Measurements from ENCODE around the gene VWCE. TPM values are rescaled to one million over a fixed set of nuclear protein-coding genes. Genes with fewer than 3 reads are reported as not detected.

The VWCE gene
- total RNA-seq, 1 donor from 2014 or later, result 27.3 TPM

DNA sequence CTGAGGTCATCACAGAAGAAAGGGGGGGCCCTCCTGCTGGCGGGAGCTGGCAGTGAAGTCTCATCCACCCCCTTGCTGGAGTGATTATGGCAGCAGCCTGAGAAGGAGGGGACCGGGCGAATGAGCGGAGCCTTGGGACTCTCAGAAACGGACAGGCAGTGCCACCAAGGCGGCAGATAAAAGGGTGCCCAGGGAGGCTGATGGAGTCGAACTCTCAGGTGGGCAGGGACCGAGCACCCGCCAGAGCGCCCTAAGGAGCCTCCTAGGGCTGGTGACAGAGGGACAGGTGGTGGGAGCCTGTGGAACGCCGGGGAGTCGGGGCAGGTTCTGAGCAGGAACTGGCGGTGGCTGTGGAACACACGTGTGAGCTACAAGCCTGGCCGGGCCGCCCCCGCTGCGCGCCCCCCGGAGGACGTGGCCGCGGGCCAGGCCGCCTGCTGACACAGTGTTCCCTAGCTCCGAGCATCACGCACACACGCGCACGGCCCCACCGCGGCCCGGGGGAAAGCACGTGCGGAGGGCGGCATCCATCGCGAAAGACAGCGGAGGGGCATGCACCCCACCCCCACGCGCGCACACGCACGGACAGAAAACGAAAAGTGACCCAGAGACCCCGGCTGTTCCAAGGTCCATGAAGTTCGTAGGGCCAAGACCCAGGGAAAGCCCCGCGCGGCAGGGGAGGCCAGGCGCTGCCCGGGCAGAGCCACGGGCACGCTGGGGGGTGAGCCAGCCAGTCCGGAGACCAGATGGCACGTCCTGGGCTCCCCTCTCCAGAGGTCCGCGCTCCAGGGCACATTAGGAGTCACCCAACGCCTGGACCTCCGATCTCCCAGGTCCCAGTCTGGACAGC lies 1.0 kb downstream of the VWCE start:
- TF ChIP-seq, protein P1, sequence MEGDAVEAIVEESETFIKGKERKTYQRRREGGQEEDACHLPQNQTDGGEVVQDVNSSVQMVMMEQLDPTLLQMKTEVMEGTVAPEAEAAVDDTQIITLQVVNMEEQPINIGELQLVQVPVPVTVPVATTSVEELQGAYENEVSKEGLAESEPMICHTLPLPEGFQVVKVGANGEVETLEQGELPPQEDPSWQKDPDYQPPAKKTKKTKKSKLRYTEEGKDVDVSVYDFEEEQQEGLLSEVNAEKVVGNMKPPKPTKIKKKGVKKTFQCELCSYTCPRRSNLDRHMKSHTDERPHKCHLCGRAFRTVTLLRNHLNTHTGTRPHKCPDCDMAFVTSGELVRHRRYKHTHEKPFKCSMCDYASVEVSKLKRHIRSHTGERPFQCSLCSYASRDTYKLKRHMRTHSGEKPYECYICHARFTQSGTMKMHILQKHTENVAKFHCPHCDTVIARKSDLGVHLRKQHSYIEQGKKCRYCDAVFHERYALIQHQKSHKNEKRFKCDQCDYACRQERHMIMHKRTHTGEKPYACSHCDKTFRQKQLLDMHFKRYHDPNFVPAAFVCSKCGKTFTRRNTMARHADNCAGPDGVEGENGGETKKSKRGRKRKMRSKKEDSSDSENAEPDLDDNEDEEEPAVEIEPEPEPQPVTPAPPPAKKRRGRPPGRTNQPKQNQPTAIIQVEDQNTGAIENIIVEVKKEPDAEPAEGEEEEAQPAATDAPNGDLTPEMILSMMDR (IDR thresholded peaks at IDR 0.05; ENCODE audit: partially characterized antibody, unreplicated experiment), result no peak
- peaks cover 19% of the 10 kb centered on the region for H3K27me3 Mint-ChIP-seq (ENCODE audit: unreplicated experiment)
- peak overlapping the region; percentile 88 for H3K27ac Mint-ChIP-seq (ENCODE audit: unreplicated experiment)
- peaks cover 11% of the 10 kb centered on the region for H3K9me3 Mint-ChIP-seq (ENCODE audit: unreplicated experiment)
- peak overlapping the region; percentile 93 for H3K4me3 Mint-ChIP-seq (ENCODE audit: unreplicated experiment)
- H3K36me3 Mint-ChIP-seq (ENCODE audit: unreplicated experiment), result no peaks in the 10 kb centered on the region
- H3K4me1 Mint-ChIP-seq (ENCODE audit: low read depth, unreplicated experiment), result peaks cover 8% of the 10 kb centered on the region
- peak; percentile 67 for DNase-seq

DNA sequence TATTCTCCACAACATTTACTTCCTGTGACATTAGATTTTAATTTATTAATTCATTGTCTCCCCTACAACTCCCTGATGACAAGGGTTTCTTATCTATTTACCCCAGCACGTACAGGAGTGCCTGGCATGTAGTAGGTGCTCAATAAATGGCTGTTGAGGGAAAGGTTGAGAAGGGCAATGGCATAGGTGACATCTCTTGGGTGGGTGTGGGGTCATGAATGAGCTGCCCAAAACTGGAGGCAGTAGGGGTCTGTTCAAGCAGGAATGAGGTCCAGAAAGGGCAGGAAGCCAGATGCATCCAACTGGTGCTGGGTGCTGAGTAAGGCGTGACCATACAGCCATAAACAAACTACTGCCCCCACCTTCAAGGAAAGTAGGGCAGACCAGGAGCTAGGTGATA lies 2.8 kb downstream of the VWCE start:
- peaks cover 8% of the 10 kb centered on the region for H3K4me1 Mint-ChIP-seq (ENCODE audit: low read depth, unreplicated experiment)
- no peak overlapping the region for H3K27ac Mint-ChIP-seq (ENCODE audit: unreplicated experiment)
- H3K36me3 Mint-ChIP-seq (ENCODE audit: unreplicated experiment), result no peaks in the 10 kb centered on the region
- TF ChIP-seq, protein P1 (IDR thresholded peaks at IDR 0.05; ENCODE audit: partially characterized antibody, unreplicated experiment), result no peak
- DNase-seq, result no peak
- peaks cover 13% of the 10 kb centered on the region for H3K9me3 Mint-ChIP-seq (ENCODE audit: unreplicated experiment)
- H3K4me3 Mint-ChIP-seq (ENCODE audit: unreplicated experiment), result peak overlapping the region; percentile 64
- H3K27me3 Mint-ChIP-seq (ENCODE audit: unreplicated experiment), result peaks cover 19% of the 10 kb centered on the region

DNA sequence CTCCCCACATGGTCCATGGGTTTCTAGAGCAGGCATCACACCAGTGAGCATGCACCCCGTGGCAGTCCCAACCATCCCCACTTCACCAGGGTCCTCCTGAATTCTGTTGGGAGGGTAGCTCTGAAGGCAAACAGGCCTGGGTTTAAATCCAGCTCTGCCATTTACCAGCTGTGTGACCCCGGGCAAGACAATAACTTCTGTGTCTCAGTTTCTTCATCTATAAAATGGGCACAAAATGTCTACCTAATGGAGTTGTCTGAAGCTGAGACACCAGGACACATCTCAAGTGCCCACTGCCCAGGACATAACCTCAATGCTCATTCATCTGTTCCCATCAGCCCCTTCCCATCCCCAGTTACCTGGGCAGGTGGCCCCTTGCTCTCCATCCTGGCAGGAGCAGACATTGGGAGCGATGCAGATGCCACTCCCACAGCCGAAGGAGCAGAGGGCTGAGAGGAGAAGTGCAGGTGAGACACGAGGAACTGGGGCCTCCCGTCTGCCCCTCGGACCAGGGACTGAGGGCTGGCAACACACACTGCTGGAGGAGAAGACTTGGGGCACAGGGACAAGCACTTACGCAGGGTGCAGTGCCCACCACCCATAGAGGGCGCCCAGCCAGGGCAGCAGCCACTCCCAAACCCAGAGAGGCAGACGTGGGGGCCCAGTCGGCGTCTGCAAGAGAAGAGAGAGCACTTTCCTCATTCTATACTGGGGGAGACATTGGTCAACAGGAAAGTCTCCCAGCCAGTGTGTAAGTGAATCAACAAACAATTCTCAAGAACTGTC lies 4.0 kb downstream of the VWCE start:
- Mint-ChIP-seq H3K27ac (ENCODE audit: unreplicated experiment) (no peak overlapping the region), H3K36me3 (ENCODE audit: unreplicated experiment) (no peaks in the 10 kb centered on the region), H3K9me3 (ENCODE audit: unreplicated experiment) (peaks cover 13% of the 10 kb centered on the region), H3K4me3 (ENCODE audit: unreplicated experiment) (no peak overlapping the region), H3K27me3 (ENCODE audit: unreplicated experiment) (peaks cover 16% of the 10 kb centered on the region), H3K4me1 (ENCODE audit: low read depth, unreplicated experiment) (peaks cover 8% of the 10 kb centered on the region)
- TF ChIP-seq, protein P1 (IDR thresholded peaks at IDR 0.05; ENCODE audit: partially characterized antibody, unreplicated experiment), result no peak
- DNase-seq, result no peak

DNA sequence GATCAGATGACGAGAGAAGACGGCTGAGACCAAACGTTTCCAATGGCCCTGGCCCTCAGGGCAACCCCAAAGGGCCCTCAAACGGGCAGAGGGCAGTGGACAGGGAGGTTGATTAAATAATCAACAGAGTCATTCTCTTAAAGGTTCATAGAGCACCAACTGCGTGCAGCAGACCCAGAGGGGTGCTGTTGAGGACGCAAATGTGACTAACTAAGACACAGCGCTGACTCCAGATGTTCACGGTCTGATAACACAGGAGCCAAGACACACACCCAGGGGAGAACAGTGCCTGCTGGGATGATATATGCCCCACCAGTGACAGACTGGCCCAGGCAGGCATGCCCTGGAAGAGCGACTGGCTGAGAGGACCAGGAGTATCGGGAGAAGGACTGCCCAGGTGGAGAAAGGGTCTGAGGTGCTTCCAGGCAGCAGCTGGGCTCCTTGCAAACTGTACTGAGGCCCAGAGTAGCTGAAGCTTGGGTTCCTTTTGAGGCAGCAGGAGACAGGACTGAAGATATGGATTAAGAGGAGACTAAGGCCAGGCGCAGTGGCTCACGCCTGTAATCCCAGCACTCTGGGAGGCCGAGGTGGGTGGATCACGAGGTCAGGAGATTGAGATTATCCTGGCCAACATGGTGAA lies 7.7 kb downstream of the VWCE start:
- no peak for DNase-seq
- no peak overlapping the region for H3K4me3 Mint-ChIP-seq (ENCODE audit: unreplicated experiment)
- H3K36me3 Mint-ChIP-seq (ENCODE audit: unreplicated experiment), result peaks cover 20% of the 10 kb centered on the region
- H3K9me3 Mint-ChIP-seq (ENCODE audit: unreplicated experiment), result peaks cover 6% of the 10 kb centered on the region
- H3K27ac Mint-ChIP-seq (ENCODE audit: unreplicated experiment), result no peak overlapping the region
- TF ChIP-seq, protein P1 (IDR thresholded peaks at IDR 0.05; ENCODE audit: partially characterized antibody, unreplicated experiment), result no peak
- H3K4me1 Mint-ChIP-seq (ENCODE audit: low read depth, unreplicated experiment), result no peaks in the 10 kb centered on the region
- H3K27me3 Mint-ChIP-seq (ENCODE audit: unreplicated experiment), result peaks cover 7% of the 10 kb centered on the region

Measured in glutamatergic neuron (in vitro differentiated cells).